Suprapubic skin (tissue), 4 donors: ENCODE measurements around the gene CADM1.

Experiments
- EP300 ChIP-seq: sonication (generic); formaldehyde crosslinking; IDR thresholded peaks from one replicate; pipeline ENCODE4 v1.6.1; 2017; ENCODE audit warnings: antibody characterized with exemption
- POLR2A ChIP-seq, 2 donors: fragments of 450-650 bp; IDR thresholded peaks; one replicate each; pipeline ENCODE4 v1.6.1; 2017; ENCODE audit warnings: antibody characterized with exemption in 2 of 2, mild to moderate bottlenecking in 2 of 2, moderate library complexity in 2 of 2
- POLR2AphosphoS5 ChIP-seq, 3 donors: sonication (generic); formaldehyde crosslinking; IDR thresholded peaks; one replicate each; pipeline ENCODE4 v1.6.1; 2017; ENCODE audit warnings: antibody characterized with exemption in 3 of 3
- TF ChIP-seq, protein P1 (sequence below), 2 donors: fragments of 200-600 bp in 1 of 2; fragments of 450-650 bp in 1 of 2; sonication (generic) in 1 of 2; IDR thresholded peaks; one replicate each; pipeline ENCODE4 v1.5.1; 2016 to 2019; ENCODE audit warnings: antibody characterized with exemption in 2 of 2, mild to moderate bottlenecking in 1 of 2, moderate library complexity in 1 of 2

GRCh38 chr11:115215694-115216617 is 288.3 kb downstream of the CADM1 start:
- TF ChIP-seq, protein P1, sequence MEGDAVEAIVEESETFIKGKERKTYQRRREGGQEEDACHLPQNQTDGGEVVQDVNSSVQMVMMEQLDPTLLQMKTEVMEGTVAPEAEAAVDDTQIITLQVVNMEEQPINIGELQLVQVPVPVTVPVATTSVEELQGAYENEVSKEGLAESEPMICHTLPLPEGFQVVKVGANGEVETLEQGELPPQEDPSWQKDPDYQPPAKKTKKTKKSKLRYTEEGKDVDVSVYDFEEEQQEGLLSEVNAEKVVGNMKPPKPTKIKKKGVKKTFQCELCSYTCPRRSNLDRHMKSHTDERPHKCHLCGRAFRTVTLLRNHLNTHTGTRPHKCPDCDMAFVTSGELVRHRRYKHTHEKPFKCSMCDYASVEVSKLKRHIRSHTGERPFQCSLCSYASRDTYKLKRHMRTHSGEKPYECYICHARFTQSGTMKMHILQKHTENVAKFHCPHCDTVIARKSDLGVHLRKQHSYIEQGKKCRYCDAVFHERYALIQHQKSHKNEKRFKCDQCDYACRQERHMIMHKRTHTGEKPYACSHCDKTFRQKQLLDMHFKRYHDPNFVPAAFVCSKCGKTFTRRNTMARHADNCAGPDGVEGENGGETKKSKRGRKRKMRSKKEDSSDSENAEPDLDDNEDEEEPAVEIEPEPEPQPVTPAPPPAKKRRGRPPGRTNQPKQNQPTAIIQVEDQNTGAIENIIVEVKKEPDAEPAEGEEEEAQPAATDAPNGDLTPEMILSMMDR (IDR thresholded peaks at IDR 0.05) = no peak
- TF ChIP-seq EP300 = no peak
- no peak for TF ChIP-seq POLR2AphosphoS5 (IDR thresholded peaks at IDR 0.05)
- TF ChIP-seq POLR2A (IDR thresholded peaks at IDR 0.05) = no peak
